GM23338 (cell line): ENCODE measurements around the gene RTL10.
A peak's percentile ranks its signal among the peaks of the same experiment; 100 is the strongest.

Experiments used
- CREB1 ChIP-seq: fragments of 250-450 bp; sonication (Bioruptor Pico); IDR thresholded peaks from 2 replicates; pipeline ENCODE4 v1.5.0; 2020; ENCODE audit warnings: low read depth, mild to moderate bottlenecking, moderate library complexity
- CTCF ChIP-seq, 2 experiments: fragments of 200-600 bp in 1 of 2; sonication (generic) in 1 of 2; conservative IDR thresholded peaks; 2 replicates each; pipeline versions ENCODE4 v1.5.1 to v1.6.1; 2016 to 2017; ENCODE audit warnings: antibody characterized with exemption in 2 of 2, low read depth in 2 of 2, mild to moderate bottlenecking in 2 of 2, moderate library complexity in 1 of 2
- ETS1 ChIP-seq: IDR thresholded peaks from 2 replicates; pipeline ENCODE4 v1.6.1; 2016; ENCODE audit warnings: antibody characterized with exemption
- EZH2 ChIP-seq: fragments of 200-600 bp; sonication (generic); IDR thresholded peaks from one replicate; pipeline ENCODE4 v1.8.0; 2017; ENCODE audit warnings: antibody characterized with exemption, mild to moderate bottlenecking, low read depth; ENCODE audit not compliant: unreplicated experiment
- JUNB ChIP-seq: IDR thresholded peaks from one replicate; pipeline ENCODE4 v1.6.1; 2016; ENCODE audit warnings: antibody characterized with exemption; ENCODE audit not compliant: unreplicated experiment
- POLR2AphosphoS5 ChIP-seq: IDR thresholded peaks from 2 replicates; pipeline ENCODE4 v1.6.1; 2016; ENCODE audit warnings: antibody characterized with exemption, low read depth
- REST ChIP-seq: IDR thresholded peaks from one replicate; pipeline ENCODE4 v1.6.1; 2018; ENCODE audit warnings: antibody characterized with exemption; ENCODE audit not compliant: unreplicated experiment

GRCh38 chr22:19889951-19890350 lies 35.3 kb upstream of the RTL10 start:
- TF ChIP-seq CTCF (conservative IDR thresholded peaks at IDR 0.05; ENCODE audit: low read depth in 2 of 2) (0 out of 4 replicates have a peak, but pooled peaks of 1 of the 2 experiments have one; percentile 3), EZH2 (no peak), ETS1 (no peak), CREB1 (CRISPR knock-in tag) (no peak), JUNB (no peak), REST (no peak), POLR2AphosphoS5 (no peak)
